ENCODE data around the gene CAMK2A.

DNA sequence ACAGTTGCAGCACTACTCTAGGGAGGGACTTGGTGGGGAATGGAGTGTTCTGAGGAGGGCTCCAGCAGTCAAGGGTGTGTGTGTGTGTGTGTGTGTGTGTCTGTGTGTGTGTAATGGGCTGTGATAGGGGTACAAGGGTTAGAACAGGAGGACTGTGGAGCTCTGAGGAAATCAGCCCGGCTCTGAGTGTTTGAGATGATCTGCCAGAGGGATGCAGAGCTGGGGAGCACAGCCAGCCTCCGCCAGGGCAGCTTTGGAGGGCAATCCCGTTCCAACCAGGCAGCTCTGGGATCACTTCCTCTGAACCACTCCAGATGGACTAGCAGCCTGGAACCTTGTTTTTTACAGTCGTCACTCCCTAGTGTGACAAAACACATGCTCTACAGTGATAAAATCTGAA, 102.7 kb downstream of the CAMK2A start:
- TF ChIP-seq, protein P1, sequence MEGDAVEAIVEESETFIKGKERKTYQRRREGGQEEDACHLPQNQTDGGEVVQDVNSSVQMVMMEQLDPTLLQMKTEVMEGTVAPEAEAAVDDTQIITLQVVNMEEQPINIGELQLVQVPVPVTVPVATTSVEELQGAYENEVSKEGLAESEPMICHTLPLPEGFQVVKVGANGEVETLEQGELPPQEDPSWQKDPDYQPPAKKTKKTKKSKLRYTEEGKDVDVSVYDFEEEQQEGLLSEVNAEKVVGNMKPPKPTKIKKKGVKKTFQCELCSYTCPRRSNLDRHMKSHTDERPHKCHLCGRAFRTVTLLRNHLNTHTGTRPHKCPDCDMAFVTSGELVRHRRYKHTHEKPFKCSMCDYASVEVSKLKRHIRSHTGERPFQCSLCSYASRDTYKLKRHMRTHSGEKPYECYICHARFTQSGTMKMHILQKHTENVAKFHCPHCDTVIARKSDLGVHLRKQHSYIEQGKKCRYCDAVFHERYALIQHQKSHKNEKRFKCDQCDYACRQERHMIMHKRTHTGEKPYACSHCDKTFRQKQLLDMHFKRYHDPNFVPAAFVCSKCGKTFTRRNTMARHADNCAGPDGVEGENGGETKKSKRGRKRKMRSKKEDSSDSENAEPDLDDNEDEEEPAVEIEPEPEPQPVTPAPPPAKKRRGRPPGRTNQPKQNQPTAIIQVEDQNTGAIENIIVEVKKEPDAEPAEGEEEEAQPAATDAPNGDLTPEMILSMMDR (IDR thresholded peaks at IDR 0.05; ENCODE audit: low read depth, low read length, missing input control) = no peak
- TF ChIP-seq, protein P2, sequence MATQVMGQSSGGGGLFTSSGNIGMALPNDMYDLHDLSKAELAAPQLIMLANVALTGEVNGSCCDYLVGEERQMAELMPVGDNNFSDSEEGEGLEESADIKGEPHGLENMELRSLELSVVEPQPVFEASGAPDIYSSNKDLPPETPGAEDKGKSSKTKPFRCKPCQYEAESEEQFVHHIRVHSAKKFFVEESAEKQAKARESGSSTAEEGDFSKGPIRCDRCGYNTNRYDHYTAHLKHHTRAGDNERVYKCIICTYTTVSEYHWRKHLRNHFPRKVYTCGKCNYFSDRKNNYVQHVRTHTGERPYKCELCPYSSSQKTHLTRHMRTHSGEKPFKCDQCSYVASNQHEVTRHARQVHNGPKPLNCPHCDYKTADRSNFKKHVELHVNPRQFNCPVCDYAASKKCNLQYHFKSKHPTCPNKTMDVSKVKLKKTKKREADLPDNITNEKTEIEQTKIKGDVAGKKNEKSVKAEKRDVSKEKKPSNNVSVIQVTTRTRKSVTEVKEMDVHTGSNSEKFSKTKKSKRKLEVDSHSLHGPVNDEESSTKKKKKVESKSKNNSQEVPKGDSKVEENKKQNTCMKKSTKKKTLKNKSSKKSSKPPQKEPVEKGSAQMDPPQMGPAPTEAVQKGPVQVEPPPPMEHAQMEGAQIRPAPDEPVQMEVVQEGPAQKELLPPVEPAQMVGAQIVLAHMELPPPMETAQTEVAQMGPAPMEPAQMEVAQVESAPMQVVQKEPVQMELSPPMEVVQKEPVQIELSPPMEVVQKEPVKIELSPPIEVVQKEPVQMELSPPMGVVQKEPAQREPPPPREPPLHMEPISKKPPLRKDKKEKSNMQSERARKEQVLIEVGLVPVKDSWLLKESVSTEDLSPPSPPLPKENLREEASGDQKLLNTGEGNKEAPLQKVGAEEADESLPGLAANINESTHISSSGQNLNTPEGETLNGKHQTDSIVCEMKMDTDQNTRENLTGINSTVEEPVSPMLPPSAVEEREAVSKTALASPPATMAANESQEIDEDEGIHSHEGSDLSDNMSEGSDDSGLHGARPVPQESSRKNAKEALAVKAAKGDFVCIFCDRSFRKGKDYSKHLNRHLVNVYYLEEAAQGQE (IDR thresholded peaks at IDR 0.05) = no peak
- TF ChIP-seq NR2F2 (IDR thresholded peaks at IDR 0.05) = no peak
- no peak for TF ChIP-seq RAD21 (IDR thresholded peaks at IDR 0.05)
- no peak for TF ChIP-seq SP1 (IDR thresholded peaks at IDR 0.05)
- TF ChIP-seq, protein P3, sequence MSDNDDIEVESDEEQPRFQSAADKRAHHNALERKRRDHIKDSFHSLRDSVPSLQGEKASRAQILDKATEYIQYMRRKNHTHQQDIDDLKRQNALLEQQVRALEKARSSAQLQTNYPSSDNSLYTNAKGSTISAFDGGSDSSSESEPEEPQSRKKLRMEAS (IDR thresholded peaks at IDR 0.05) = no peak
- TF ChIP-seq FOXA1 (IDR thresholded peaks at IDR 0.05) = no peak
- no peak for TF ChIP-seq YY1 (IDR thresholded peaks at IDR 0.05)
- TF ChIP-seq TAF1 (conservative IDR thresholded peaks at IDR 0.05) = no peak
- no peak for TF ChIP-seq ZBTB33 (IDR thresholded peaks at IDR 0.05)
- no peak for TF ChIP-seq JUND (IDR thresholded peaks at IDR 0.05)
- TF ChIP-seq HNF4A (conservative IDR thresholded peaks at IDR 0.05) = no peak
